GM18861 (cell line): ENCODE measurements around the gene RHPN2.
"Not testable (repeated sequence)": the region's sequence is repeated elsewhere in the genome, so short reads cannot be mapped to it uniquely, and the experiment has no call there.

ENCODE experiments used
- ATAC-seq: cut with Tn5 transposase; IDR thresholded peaks from one replicate; pipeline ENCODE4 v1.9.1; 2021; ENCODE audit not compliant: unreplicated experiment

The RHPN2 gene

GRCh38 chr19:32979807-32980206 lies 84.9 kb downstream of the RHPN2 start:
- not testable (repeated sequence) for ATAC-seq

- not testable (repeated sequence) for ATAC-seq
Measured at GRCh38 chr19:32977813-32978212, 86.9 kb downstream of the RHPN2 start.

GRCh38 chr19:32977280-32977679 lies 87.4 kb downstream of the RHPN2 start:
- no peak for ATAC-seq

GRCh38 chr19:32976223-32976805 lies 88.4 kb downstream of the RHPN2 start:
- no peak for ATAC-seq

- peak; percentile 97 for ATAC-seq
Measured at GRCh38 chr19:32971715-32972540, 92.8 kb downstream of the RHPN2 start, which contains the start of the genes CEP89 and FAAP24. TSS of gene CEP89 (minus strand) at chr19:32971958. CDS start at chr19:32971874, 84 bp downstream. TSS of gene FAAP24 (plus strand) at chr19:32972242. CDS start at chr19:32973197, 955 bp downstream.

GRCh38 chr19:32971012-32971595 lies 93.6 kb downstream of the RHPN2 start:
- ATAC-seq, result no peak

GRCh38 chr19:32969549-32969948 lies 95.1 kb downstream of the RHPN2 start:
- no peak for ATAC-seq

GRCh38 chr19:32966750-32967149 lies 97.9 kb downstream of the RHPN2 start:
- no peak for ATAC-seq

GRCh38 chr19:32945260-32945659 lies 119.4 kb downstream of the RHPN2 start:
- ATAC-seq, result no peak

GRCh38 chr19:32941273-32941672 lies 123.4 kb downstream of the RHPN2 start:
- not testable (repeated sequence) for ATAC-seq

GRCh38 chr19:32936065-32936464 lies 128.6 kb downstream of the RHPN2 start:
- no peak for ATAC-seq

GRCh38 chr19:32935629-32936028 lies 129.1 kb downstream of the RHPN2 start:
- ATAC-seq, result no peak

GRCh38 chr19:32933571-32933970 lies 131.1 kb downstream of the RHPN2 start:
- ATAC-seq, result no peak

- no peak for ATAC-seq
Measured at GRCh38 chr19:32930567-32930966, 134.1 kb downstream of the RHPN2 start.

- ATAC-seq, result no peak
Measured at GRCh38 chr19:32928806-32929205, 135.9 kb downstream of the RHPN2 start.
